Heart left ventricle (tissue), 16 donors: Measurements from ENCODE around the gene PHEX. TPM values are rescaled to one million over a fixed set of nuclear protein-coding genes. Genes with fewer than 3 reads are reported as not detected.

ENCODE experiments used
- ATAC-seq, 4 donors: fragments of 200-7000 bp; cut with Tn5 transposase; one replicate each; pipeline ENCODE4 v1.9.1; 2020 to 2022; ENCODE audit warnings: moderate library complexity in 4 of 4, mild to moderate bottlenecking in 3 of 4, moderate number of reproducible peaks in 1 of 4
- DNase-seq, 5 donors: peaks; one replicate each; pipeline ENCODE4 v3.0.0-alpha.2; 2020
- H3K27ac ChIP-seq, 12 donors: fragments of 200-600 bp; sonication (generic) in 4 of 12; one replicate each; pipeline versions ENCODE4 v1.5.0 to v1.8.0; 2016 to 2022; ENCODE audit warnings: mild to moderate bottlenecking in 2 of 12
- H3K27me3 ChIP-seq, 9 donors: fragments of 200-600 bp; sonication (generic) in 2 of 9; one replicate each; pipeline versions ENCODE4 v1.5.1 to v1.8.0; 2016 to 2022; ENCODE audit warnings: mild to moderate bottlenecking in 3 of 9
- H3K36me3 ChIP-seq, 9 donors: fragments of 200-600 bp; sonication (generic) in 2 of 9; one replicate each; pipeline versions ENCODE4 v1.5.0 to v1.8.0; 2018 to 2022; ENCODE audit warnings: mild to moderate bottlenecking in 2 of 9
- H3K4me1 ChIP-seq, 12 donors: fragments of 200-600 bp; sonication (generic) in 4 of 12; one replicate each; pipeline versions ENCODE4 v1.5.0 to v1.8.0; 2016 to 2022; ENCODE audit warnings: mild to moderate bottlenecking in 3 of 12
- H3K4me3 ChIP-seq, 12 donors: fragments of 200-600 bp; sonication (generic) in 4 of 12; one replicate each; pipeline versions ENCODE4 v1.5.0 to v1.8.0; 2017 to 2022; ENCODE audit warnings: mild to moderate bottlenecking in 9 of 12, moderate library complexity in 4 of 12
- H3K9me3 ChIP-seq, 12 donors: fragments of 200-600 bp; sonication (generic) in 4 of 12; one replicate each; pipeline versions ENCODE4 v1.5.0 to v1.8.0; 2016 to 2022; ENCODE audit warnings: mild to moderate bottlenecking in 1 of 12
- CTCF ChIP-seq, 12 donors: fragments of 200-600 bp; sonication (generic) in 4 of 12; IDR thresholded peaks; one replicate each; pipeline versions ENCODE4 v1.5.0 to v1.8.0; 2018 to 2022; ENCODE audit warnings: antibody characterized with exemption in 12 of 12, mild to moderate bottlenecking in 5 of 12
- POLR2A ChIP-seq, 2 donors: fragments of 450-650 bp; IDR thresholded peaks; one replicate each; pipeline ENCODE4 v1.6.1; 2017; ENCODE audit warnings: antibody characterized with exemption in 2 of 2, mild to moderate bottlenecking in 2 of 2, moderate library complexity in 2 of 2
- WGBS, 4 donors: extraction: QIAGEN DNeasy Blood & Tissue Kit in 2 of 4; methylation state at CpG; one replicate each; pipeline versions ENCODE4 v1.1.5 to v1.1.7; 2013 to 2018; 5-methylcytosine and 5-hydroxymethylcytosine counted together
- intact Hi-C, 10 donors: fragments of 100-400 bp; cut with DNase I; formaldehyde crosslinking; loops; one replicate each; pipeline versions ENCODE4 v1.11.1 to v1.14.2; 2022
- polyA plus RNA-seq, 2 donors: library from polyadenylated mRNA; stranded (reverse); fragments of 200-250 nt; gene quantifications; one replicate each; pipeline ENCODE4 v1.2.3, GENCODE V29; 2013
- total RNA-seq, 9 donors: library from RNA; depleted of rRNA in 2 of 9; stranded (reverse); fragments of >200 nt in 2 of 9; fragmentation: NEBNext Ultra II Directional in 3 of 9; extraction: Animal tissue kit (Norgen Biotek cat#: 25700) in 3 of 9; gene quantifications; one replicate each; pipeline versions ENCODE4 v1.1.0 to v1.2.4, GENCODE V29; 2016 to 2023
- donor health status: ischemic (EF 13 %, LVEDD 7.1; RV severe dilation, severe dysfunction).
- donor health status: healthy with polysubstance abuse.
- donor health status: DM: no; HTN: yes; CAD: no.
- donor health status: DM: no; HTN: no; CAD: no.
- donor health status: ischemic (EF 25% LVEDD 6.9; RV normal size, moderate dysfunction).
- donor health status: ischemic (EF 25% LVEDD 5.7; RV mildly dilated, moderate dysfunction).
- donor health status: healthy.
- donor health status: DM: yes; HTN: yes; CAD: no.
- donor health status: ischemic (EF 35%, LVEDD 5.7; RV mildly dilated, moderate dysfunction).
- donor health status: nonischemic (EF 11% LVEDD 7.7; RV severe dilation, severe dysfunction).
- donor health status: DM: yes; HTN: yes; CAD: no.
- donor health status: PGD.
- donor health status: ischemic (EF 29% LVEDD 5.4; RV normal size, mild dysfunction).
- donor health status: nonischemic (EF 23%, LVEDD 6.1; RV moderate dilation, normal function).

PHEX gene
- total and polyA plus RNA-seq, 11 donors: 0.01 to 0.53 (median 0.23) TPM; not detected in 5

GRCh38 chrX:22125481-22125880, 93.4 kb downstream of the PHEX start:
- Histone ChIP-seq H3K9me3 (no peaks in the 10 kb centered on the region), H3K4me3 (no peak overlapping the region), H3K4me1 (no peaks in the 10 kb centered on the region), H3K27me3 (peaks cover 0 to 17% (median 0%) of the 10 kb centered on the region in 9 donors), H3K27ac (no peak overlapping the region), H3K36me3 (no peaks in the 10 kb centered on the region)
- no peak for DNase-seq
- no peak for ATAC-seq
- 63 to 84% (median 72%) methylated on average over 1 of the region's 1 CpG for WGBS, 4 donors
- no peak for TF ChIP-seq CTCF (IDR thresholded peaks at IDR 0.05)
- no peak for TF ChIP-seq POLR2A (IDR thresholded peaks at IDR 0.05)
- intact Hi-C loops: no loop called here

GRCh38 chrX:22126327-22126726, 94.2 kb downstream of the PHEX start:
- WGBS, 4 donors: 60 to 76% (median 63%) methylated on average over 1 of the region's 1 CpG
- Histone ChIP-seq H3K4me1 (no peaks in the 10 kb centered on the region), H3K27ac (no peak overlapping the region), H3K36me3 (no peaks in the 10 kb centered on the region), H3K9me3 (no peaks in the 10 kb centered on the region), H3K4me3 (no peak overlapping the region), H3K27me3 (peaks cover 0 to 25% (median 0%) of the 10 kb centered on the region in 9 donors)
- TF ChIP-seq POLR2A (IDR thresholded peaks at IDR 0.05) (no peak), CTCF (IDR thresholded peaks at IDR 0.05) (no peak)
- intact Hi-C loops: no loop called here
- DNase-seq (no peak), ATAC-seq (peak in 1 of 4 donors; percentile 31)

GRCh38 chrX:22128961-22129360, 96.8 kb downstream of the PHEX start:
- Histone ChIP-seq H3K27ac (no peak overlapping the region), H3K9me3 (no peaks in the 10 kb centered on the region), H3K4me1 (no peaks in the 10 kb centered on the region), H3K27me3 (peaks cover 0 to 34% (median 0%) of the 10 kb centered on the region in 9 donors), H3K4me3 (no peak overlapping the region), H3K36me3 (no peaks in the 10 kb centered on the region)
- TF ChIP-seq CTCF (IDR thresholded peaks at IDR 0.05) (no peak), POLR2A (IDR thresholded peaks at IDR 0.05) (no peak)
- whole genome bisulfite sequencing, 4 donors: 68 to 97% (median 80%) methylated on average over 4 of the region's 4 CpGs
- no peak for ATAC-seq
- no peak for DNase-seq
- intact Hi-C loops: no loop called here

GRCh38 chrX:22134681-22135080, 102.6 kb downstream of the PHEX start:
- Histone ChIP-seq H3K9me3 (no peaks in the 10 kb centered on the region), H3K27ac (peak overlapping the region in 5 of 12 donors; percentile 11 to 34 (median 21)), H3K4me3 (no peak overlapping the region), H3K36me3 (no peaks in the 10 kb centered on the region), H3K27me3 (peaks cover 0 to 24% (median 0%) of the 10 kb centered on the region in 9 donors), H3K4me1 (peaks cover 0 to 10% (median 0%) of the 10 kb centered on the region in 12 donors)
- peak in 3 of 4 donors; percentile 20 to 55 (median 55) for ATAC-seq
- DNase-seq: no peak
- WGBS, 4 donors: 22 to 37% (median 31%) methylated on average over 4 of the region's 4 CpGs
- TF ChIP-seq POLR2A (IDR thresholded peaks at IDR 0.05) (no peak), CTCF (IDR thresholded peaks at IDR 0.05) (no peak)
- intact Hi-C loops: loop anchor here in 8 of 10 donors (5.0 to 10.0 kb wide), 6 partner anchors 58 to 1420 kb away; no protein-coding TSS in a partner anchor
